Progenitor cell of endocrine pancreas (in vitro differentiated cells): ENCODE data around the gene CFP. TPM values are rescaled to one million over a fixed set of nuclear protein-coding genes. Genes with fewer than 3 reads are reported as not detected.
"Not testable (repeated sequence)": the region's sequence is repeated elsewhere in the genome, so short reads cannot be mapped to it uniquely, and the experiment has no call there.

Experiments
- DNase-seq: peaks from one replicate; pipeline ENCODE4 v3.0.0; 2021; ENCODE audit warnings: low spot score; ENCODE audit not compliant: unreplicated experiment
- H3K27ac Mint-ChIP-seq: 2 replicates; pipeline ENCODE4 v1.8.0; 2021; ENCODE audit warnings: mild to moderate bottlenecking, moderate library complexity, mixed read lengths
- H3K27me3 Mint-ChIP-seq: 2 replicates; pipeline ENCODE4 v1.8.0; 2021; ENCODE audit warnings: mixed read lengths
- H3K36me3 Mint-ChIP-seq: 2 replicates; pipeline ENCODE4 v1.8.0; 2022; ENCODE audit warnings: mixed read lengths; ENCODE audit not compliant: insufficient read depth
- H3K4me1 Mint-ChIP-seq: 2 replicates; pipeline ENCODE4 v1.8.0; 2021; ENCODE audit warnings: low read depth, mixed read lengths
- H3K4me3 Mint-ChIP-seq: 2 replicates; pipeline ENCODE4 v1.8.0; 2021; ENCODE audit warnings: low read depth, mild to moderate bottlenecking, moderate library complexity, mixed read lengths
- H3K9me3 Mint-ChIP-seq: 2 replicates; pipeline ENCODE4 v1.8.0; 2021; ENCODE audit warnings: low read depth, mixed read lengths
- long read RNA-seq: library from polyadenylated mRNA; unstranded; transcript quantifications from one replicate; pipeline ENCODE4 v2.0.0, GENCODE V29; 2020
- total RNA-seq: library from RNA; stranded (reverse); gene quantifications from 2 replicates; pipeline ENCODE4 v1.2.1, GENCODE V29; 2021
- TF ChIP-seq, protein P1 (sequence below): fragments of 200-600 bp; sonication (generic); IDR thresholded peaks from one replicate; pipeline ENCODE4 v1.5.0; 2021; ENCODE audit warnings: antibody characterized with exemption, mild to moderate bottlenecking; ENCODE audit not compliant: unreplicated experiment

The CFP gene
- total RNA-seq: 0.69 and 0.93 TPM in 2 replicates
- long read RNA-seq: 0 reads

DNA sequence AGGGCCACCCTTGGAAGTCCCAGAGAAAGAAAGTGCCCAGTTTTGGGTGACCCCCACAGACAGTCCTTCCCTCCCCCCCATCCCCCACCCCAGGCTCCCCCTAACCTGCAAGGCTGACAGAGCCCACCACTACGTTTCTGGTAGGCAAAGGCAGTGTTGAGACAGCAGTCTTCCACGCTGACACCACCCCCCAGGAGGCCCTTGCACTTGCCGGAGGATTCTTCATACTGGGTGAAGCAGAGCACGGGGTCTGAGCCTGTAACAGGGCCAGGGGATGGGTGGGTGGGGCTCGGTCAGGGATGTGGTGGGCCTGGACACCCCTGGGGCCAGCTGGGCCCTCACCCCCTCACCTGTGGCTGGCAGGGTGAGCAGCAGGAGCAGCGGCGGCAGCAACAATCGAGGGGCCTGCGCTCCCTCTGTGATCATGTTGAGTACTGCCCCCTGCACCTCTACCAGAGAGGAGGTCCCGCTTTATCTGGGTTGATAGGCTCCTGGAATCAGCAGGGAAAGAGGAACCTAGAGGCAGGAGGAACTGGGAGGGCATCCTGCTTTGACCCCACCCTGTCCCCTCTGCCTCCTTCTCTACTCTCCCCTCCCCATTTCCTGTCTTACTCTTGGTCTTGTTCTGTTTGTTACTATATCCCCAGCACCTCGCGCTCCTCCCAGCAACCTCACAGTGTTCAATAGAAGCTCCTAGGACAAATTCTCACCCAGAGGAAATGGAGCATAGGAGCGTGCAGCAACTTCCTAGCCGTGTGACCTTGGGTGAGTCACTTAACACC lies at the start of gene CFP:
Gene CFP (minus strand): TSS at position 512 of the 782 bp plus-strand sequence. CDS start 86 bp downstream, at position 426.
- no peak within 1 kb of the TSS for H3K4me3 Mint-ChIP-seq
- TF ChIP-seq, protein P1, sequence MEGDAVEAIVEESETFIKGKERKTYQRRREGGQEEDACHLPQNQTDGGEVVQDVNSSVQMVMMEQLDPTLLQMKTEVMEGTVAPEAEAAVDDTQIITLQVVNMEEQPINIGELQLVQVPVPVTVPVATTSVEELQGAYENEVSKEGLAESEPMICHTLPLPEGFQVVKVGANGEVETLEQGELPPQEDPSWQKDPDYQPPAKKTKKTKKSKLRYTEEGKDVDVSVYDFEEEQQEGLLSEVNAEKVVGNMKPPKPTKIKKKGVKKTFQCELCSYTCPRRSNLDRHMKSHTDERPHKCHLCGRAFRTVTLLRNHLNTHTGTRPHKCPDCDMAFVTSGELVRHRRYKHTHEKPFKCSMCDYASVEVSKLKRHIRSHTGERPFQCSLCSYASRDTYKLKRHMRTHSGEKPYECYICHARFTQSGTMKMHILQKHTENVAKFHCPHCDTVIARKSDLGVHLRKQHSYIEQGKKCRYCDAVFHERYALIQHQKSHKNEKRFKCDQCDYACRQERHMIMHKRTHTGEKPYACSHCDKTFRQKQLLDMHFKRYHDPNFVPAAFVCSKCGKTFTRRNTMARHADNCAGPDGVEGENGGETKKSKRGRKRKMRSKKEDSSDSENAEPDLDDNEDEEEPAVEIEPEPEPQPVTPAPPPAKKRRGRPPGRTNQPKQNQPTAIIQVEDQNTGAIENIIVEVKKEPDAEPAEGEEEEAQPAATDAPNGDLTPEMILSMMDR: no peak
- H3K4me1 Mint-ChIP-seq: no peaks in the 10 kb centered on the region
- H3K9me3 Mint-ChIP-seq: no peaks in the 10 kb centered on the region
- no peak within 1 kb of the TSS for H3K27ac Mint-ChIP-seq
- H3K36me3 Mint-ChIP-seq: peaks cover 2% of the 10 kb centered on the region
- H3K27me3 Mint-ChIP-seq: no peaks in the 10 kb centered on the region
- DNase-seq: no peak

DNA sequence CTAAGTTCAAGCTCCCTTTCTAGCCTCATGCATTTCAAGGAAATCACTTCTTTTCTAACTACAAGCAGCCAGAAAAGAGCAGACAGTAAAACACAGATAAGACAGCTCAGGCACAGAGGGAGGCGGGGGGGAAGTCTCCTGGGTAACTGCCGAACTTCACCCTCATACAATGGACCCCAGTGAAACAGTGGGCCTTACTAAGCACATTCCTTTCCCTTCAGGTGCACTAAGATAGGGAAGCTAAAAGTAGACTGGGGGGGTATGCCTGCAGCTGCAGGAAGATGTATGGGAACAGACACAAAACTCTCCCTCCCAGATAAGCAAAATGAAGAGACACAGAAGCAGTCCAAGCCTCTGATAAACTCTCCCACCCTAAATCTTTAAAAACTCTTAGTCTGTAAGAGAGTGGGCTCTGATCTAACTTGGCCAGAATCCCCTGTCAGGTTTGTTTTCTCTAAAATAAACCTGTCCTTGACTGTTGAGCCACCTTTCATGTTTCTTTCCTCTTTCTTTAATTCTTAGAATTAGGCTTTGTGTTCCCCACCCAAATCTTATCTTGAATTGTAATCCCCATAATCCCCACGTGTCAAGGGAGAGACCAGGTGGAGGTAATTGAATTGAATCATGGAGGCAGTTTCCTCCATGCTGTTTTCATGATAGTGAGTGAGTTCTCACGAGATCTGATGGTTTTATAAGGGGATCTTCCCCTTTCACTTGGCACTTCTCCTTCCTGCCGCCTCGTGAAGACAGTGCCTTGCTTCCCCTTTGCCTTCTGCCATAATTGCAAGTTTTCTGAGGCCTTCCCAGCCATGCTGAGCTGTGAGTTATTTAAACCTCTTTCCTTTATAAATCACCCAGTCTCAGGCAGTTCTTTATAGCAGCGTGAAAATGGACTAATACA lies 46.5 kb upstream of the CFP start:
- H3K4me1 Mint-ChIP-seq, H3K4me3 Mint-ChIP-seq, H3K27ac Mint-ChIP-seq, H3K36me3 Mint-ChIP-seq, DNase-seq, H3K27me3 Mint-ChIP-seq: not testable (repeated sequence)
- peaks cover 11% of the 10 kb centered on the region for H3K9me3 Mint-ChIP-seq

DNA sequence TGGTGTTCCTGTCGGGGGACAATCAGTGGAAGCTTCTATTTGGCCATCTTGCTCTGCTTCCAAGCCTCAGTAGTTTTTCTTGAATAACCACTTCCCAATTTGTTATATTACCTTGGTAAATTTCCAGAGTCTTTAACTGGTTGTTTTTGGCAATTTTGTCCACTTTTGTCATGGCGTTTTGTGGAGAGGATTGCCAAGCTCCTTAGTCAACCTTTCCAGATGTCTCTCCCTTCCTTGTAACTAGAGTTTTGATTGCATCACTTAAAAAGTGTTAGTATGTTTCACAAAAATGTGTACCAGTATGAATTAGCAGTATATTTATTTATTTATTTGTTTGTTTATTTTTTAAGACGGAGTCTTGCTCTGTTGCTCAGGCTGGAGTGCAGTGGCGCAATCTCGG lies 45.0 kb upstream of the CFP start:
- Mint-ChIP-seq H3K27me3 (no peaks in the 10 kb centered on the region), H3K4me1 (no peaks in the 10 kb centered on the region), H3K4me3 (no peak overlapping the region), H3K36me3 (peaks cover 1% of the 10 kb centered on the region), H3K27ac (no peak overlapping the region), H3K9me3 (peaks cover 14% of the 10 kb centered on the region)
- DNase-seq: no peak
- TF ChIP-seq, protein P1: no peak

DNA sequence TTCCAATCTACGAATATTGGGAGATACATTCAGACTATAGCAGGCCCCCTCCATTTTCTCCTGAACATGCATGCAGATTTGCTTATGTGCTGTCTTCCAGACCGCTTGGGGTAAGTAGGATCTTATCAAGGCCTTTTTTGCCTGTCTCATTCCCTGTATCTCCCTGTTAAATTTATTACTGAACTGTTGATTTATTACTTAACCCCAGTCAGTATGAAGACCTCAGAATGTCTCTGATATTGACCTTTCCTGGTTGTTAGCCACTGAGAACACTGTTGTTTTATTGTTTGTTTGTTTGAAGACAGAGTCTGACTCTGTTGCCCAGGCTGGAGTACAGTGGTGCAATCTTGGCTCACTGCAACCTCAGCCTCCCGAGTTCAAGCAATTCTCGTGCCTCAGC lies 36.1 kb upstream of the CFP start:
- not testable (repeated sequence) for H3K27me3 Mint-ChIP-seq, H3K27ac Mint-ChIP-seq, DNase-seq, H3K4me3 Mint-ChIP-seq, H3K36me3 Mint-ChIP-seq, H3K4me1 Mint-ChIP-seq
- peaks cover 14% of the 10 kb centered on the region for H3K9me3 Mint-ChIP-seq

DNA sequence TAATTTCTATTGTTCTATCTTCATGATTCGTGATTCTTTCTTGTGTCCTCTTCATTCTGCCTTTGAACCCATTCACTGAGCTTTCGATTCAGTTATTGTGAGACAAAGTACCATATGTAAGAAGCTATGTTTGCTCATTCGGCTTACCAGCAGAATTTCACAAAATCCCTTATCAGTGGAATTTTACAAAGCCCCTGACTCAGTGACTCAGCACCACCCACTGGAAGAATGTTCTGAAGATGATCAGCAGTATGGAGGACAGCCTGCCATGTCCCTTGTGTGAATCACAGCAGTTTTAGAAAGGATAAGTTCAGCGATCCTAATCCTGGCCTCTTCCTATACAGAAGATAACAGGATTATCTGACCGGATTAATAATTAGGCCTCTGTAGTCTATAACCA lies 35.0 kb upstream of the CFP start:
- DNase-seq: no peak
- TF ChIP-seq, protein P1: no peak
- Mint-ChIP-seq H3K9me3 (peaks cover 14% of the 10 kb centered on the region), H3K27ac (no peak overlapping the region), H3K27me3 (no peaks in the 10 kb centered on the region), H3K36me3 (no peaks in the 10 kb centered on the region), H3K4me3 (no peak overlapping the region), H3K4me1 (no peaks in the 10 kb centered on the region)

DNA sequence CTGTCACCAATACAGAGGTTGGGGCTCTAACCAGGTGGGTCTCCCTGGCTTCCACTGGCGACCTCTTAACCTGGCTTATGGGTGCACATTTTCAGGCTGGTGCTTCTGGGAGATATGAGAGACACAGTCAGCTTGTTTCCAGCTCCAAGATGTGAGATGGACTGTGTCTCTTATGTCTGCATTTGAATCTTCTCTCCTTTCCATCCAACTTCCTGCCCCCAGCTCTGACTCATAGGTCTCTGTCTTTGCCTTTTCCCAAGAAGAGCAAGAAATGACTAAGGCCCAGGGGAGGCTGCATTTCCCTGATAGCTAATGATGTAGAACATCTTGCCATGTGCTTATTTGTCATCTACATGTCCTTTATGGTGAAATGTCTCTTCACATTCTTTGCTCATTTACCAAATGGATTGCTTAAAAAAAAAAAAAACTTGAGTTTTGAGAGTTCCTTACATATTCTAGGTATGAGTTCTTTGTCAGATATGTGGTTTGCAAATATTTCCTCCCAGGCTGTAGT lies 32.5 kb upstream of the CFP start:
- Mint-ChIP-seq H3K36me3 (no peaks in the 10 kb centered on the region), H3K27ac (no peak overlapping the region), H3K4me3 (no peak overlapping the region), H3K27me3 (no peaks in the 10 kb centered on the region), H3K4me1 (no peaks in the 10 kb centered on the region), H3K9me3 (peaks cover 25% of the 10 kb centered on the region)
- no peak for DNase-seq
- TF ChIP-seq, protein P1: no peak
